HepG2 (cell line): Measurements from ENCODE around the gene PHLDB1. TPM values are rescaled to one million over a fixed set of nuclear protein-coding genes. Genes with fewer than 3 reads are reported as not detected.

Experiments used
- ATAC-seq: fragments of 200-7000 bp; cut with Tn5 transposase; 3 replicates; pipeline ENCODE4 v1.9.1; 2020; ENCODE audit warnings: mild to moderate bottlenecking, moderate library complexity
- BruUV-seq: library from RNA; stranded (reverse); fragments of 400-500 nt; replicated peaks from 2 replicates; lab custom pipeline; 2021; lab: Mats Ljungman, UMichigan
- CTCF ChIA-PET: fragments of 300-600 bp; formaldehyde crosslinking; extraction: SDS; loops from one replicate; lab custom pipeline; 2021; ENCODE audit warnings: low total read pairs, inconsistent platforms, low intra/inter-chr PET ratio; lab: Yijun Ruan, JAX
- POLR2A ChIA-PET: fragments of 350-600 bp; sonication (Branson Sonifier 250); formaldehyde crosslinking; loops from one replicate; lab custom pipeline; 2020; ENCODE audit warnings: antibody characterized with exemption, inconsistent platforms; lab: Yijun Ruan, JAX
- DNase-seq: peaks from one replicate; pipeline ENCODE4 v3.0.0-alpha.2; 2015; ENCODE audit warnings: low spot score
- FAIRE-seq: peaks from 3 replicates; lab custom pipeline; 2011; peaks lifted over from hg19 to GRCh38; lab: Jason Lieb, UNC
- H2AFZ ChIP-seq: one replicate; pipeline ENCODE4 v1.6.1; 2011; ENCODE audit warnings: low read length, inconsistent platforms
- H3K27ac ChIP-seq: fragments of 300-600 bp; 3 replicates; pipeline ENCODE4 v1.8.0; 2011; ENCODE audit warnings: mixed run types, mild to moderate bottlenecking, mixed read lengths, low read length, inconsistent platforms; ENCODE audit not compliant: insufficient read depth; ENCODE audit errors: extremely low read length
- H3K27me3 ChIP-seq, 2 experiments: fragments of 200-600 bp in 1 of 2; 2 replicates in 1 of 2; 3 replicates in 1 of 2; pipeline versions ENCODE4 v1.6.0 to v1.8.0; 2011; ENCODE audit warnings: low read length in 2 of 2, mild to moderate bottlenecking in 2 of 2, moderate library complexity in 2 of 2, inconsistent platforms in 1 of 2; ENCODE audit not compliant: insufficient read depth in 2 of 2, control insufficient read depth in 1 of 2
- H3K36me3 ChIP-seq, 2 experiments: fragments of 200-600 bp in 1 of 2; replicated peaks in 1 of 2; 2 replicates in 1 of 2; 3 replicates in 1 of 2; pipeline versions ENCODE4 v1.5.1 to v1.8.0; 2011; ENCODE audit warnings: low read length in 2 of 2, inconsistent platforms in 1 of 2; ENCODE audit not compliant: insufficient read depth in 2 of 2, control insufficient read depth in 1 of 2
- H3K4me1 ChIP-seq: 2 replicates; pipeline ENCODE4 v1.5.1; 2012; ENCODE audit warnings: low read length, inconsistent platforms; ENCODE audit not compliant: insufficient read depth
- H3K4me2 ChIP-seq: 2 replicates; pipeline ENCODE4 v1.6.0; 2011; ENCODE audit warnings: low read depth, low read length, inconsistent platforms
- H3K4me3 ChIP-seq, 3 experiments: fragments of 200-600 bp in 1 of 3; sonication (generic), shearing (Covaris generic) in 1 of 3; replicated peaks in 1 of 3; 2 replicates each; pipeline ENCODE4 v1.5.1; 2011 to 2016; ENCODE audit warnings: low read length in 3 of 3, inconsistent platforms in 2 of 3, low read depth in 2 of 3, mild to moderate bottlenecking in 2 of 3, control low read depth in 1 of 3, mixed read lengths in 1 of 3; ENCODE audit not compliant: insufficient read depth in 1 of 3
- H3K79me2 ChIP-seq: one replicate; pipeline ENCODE4 v1.6.1; 2011; ENCODE audit warnings: low read length, inconsistent platforms; ENCODE audit not compliant: insufficient read depth
- H3K9ac ChIP-seq: 2 replicates; pipeline ENCODE4 v1.6.0; 2011; ENCODE audit warnings: mild to moderate bottlenecking, low read depth, low read length, inconsistent platforms; ENCODE audit not compliant: insufficient read depth
- H3K9me3 ChIP-seq: 2 replicates; pipeline ENCODE4 v1.5.1; 2012; ENCODE audit warnings: mild to moderate bottlenecking, low read length
- H4K20me1 ChIP-seq: 2 replicates; pipeline ENCODE4 v1.6.0; 2011; ENCODE audit warnings: inconsistent platforms, mild to moderate bottlenecking, low read length, moderate library complexity; ENCODE audit not compliant: insufficient read depth
- CBX5 ChIP-seq: sonication (generic); formaldehyde crosslinking; IDR thresholded peaks from 2 replicates; pipeline ENCODE4 v1.4.0; 2020; ENCODE audit warnings: missing genetic modification reagents, borderline replicate concordance
- CEBPB ChIP-seq: IDR thresholded peaks from 2 replicates; pipeline ENCODE4 v1.6.1; 2011; ENCODE audit warnings: low read depth, low read length, improper control_type of control experiment, borderline replicate concordance
- DMTF1 ChIP-seq: sonication (generic); formaldehyde crosslinking; IDR thresholded peaks from 2 replicates; pipeline ENCODE4 v1.4.0; 2020; ENCODE audit warnings: mild to moderate bottlenecking, missing genetic modification reagents
- GMEB1 ChIP-seq: sonication (generic); formaldehyde crosslinking; IDR thresholded peaks from 2 replicates; pipeline ENCODE4 v1.5.1; 2020; ENCODE audit warnings: missing genetic modification reagents, mild to moderate bottlenecking, borderline replicate concordance
- HOXA3 ChIP-seq: sonication (generic); formaldehyde crosslinking; IDR thresholded peaks from 2 replicates; pipeline ENCODE4 v1.5.0; 2020; ENCODE audit warnings: missing genetic modification reagents
- MTF1 ChIP-seq: sonication (generic); formaldehyde crosslinking; IDR thresholded peaks from 2 replicates; pipeline ENCODE4 v1.5.0; 2020; ENCODE audit warnings: missing genetic modification reagents
- POGZ ChIP-seq: sonication (generic); formaldehyde crosslinking; IDR thresholded peaks from 2 replicates; pipeline ENCODE4 v1.4.0; 2020; ENCODE audit warnings: mild to moderate bottlenecking, missing genetic modification reagents
- RAD21 ChIP-seq: fragments of 450-650 bp; formaldehyde crosslinking; IDR thresholded peaks from 2 replicates; pipeline ENCODE4 v1.5.0; 2020; ENCODE audit warnings: mild to moderate bottlenecking
- RXRB ChIP-seq: IDR thresholded peaks from 2 replicates; pipeline ENCODE4 v1.6.1; 2016; ENCODE audit warnings: borderline replicate concordance, missing genetic modification reagents, missing compliant biosample characterization
- SKI ChIP-seq: fragments of 450-650 bp; IDR thresholded peaks from one replicate; pipeline ENCODE4 v1.6.1; 2018; ENCODE audit warnings: mild to moderate bottlenecking; ENCODE audit not compliant: partially characterized antibody
- SMAD1 ChIP-seq: sonication (generic); formaldehyde crosslinking; IDR thresholded peaks from 2 replicates; pipeline ENCODE4 v1.4.0; 2020; ENCODE audit warnings: missing genetic modification reagents, low read depth, mild to moderate bottlenecking, borderline replicate concordance
- ZBTB7B ChIP-seq: sonication (generic); formaldehyde crosslinking; IDR thresholded peaks from 2 replicates; pipeline ENCODE4 v1.4.0; 2020; ENCODE audit warnings: missing genetic modification reagents
- ZNF121 ChIP-seq: sonication (generic); formaldehyde crosslinking; IDR thresholded peaks from 2 replicates; pipeline ENCODE4 v1.5.0; 2020; ENCODE audit warnings: mild to moderate bottlenecking, missing genetic modification reagents
- ZNF224 ChIP-seq: sonication (generic); formaldehyde crosslinking; IDR thresholded peaks from 2 replicates; pipeline ENCODE4 v1.5.0; 2020; ENCODE audit warnings: mild to moderate bottlenecking, missing genetic modification reagents
- ZNF260 ChIP-seq: sonication (generic); formaldehyde crosslinking; IDR thresholded peaks from 2 replicates; pipeline ENCODE4 v1.4.0; 2020; ENCODE audit warnings: missing genetic modification reagents, low read depth, mild to moderate bottlenecking, borderline replicate concordance
- ZNF615 ChIP-seq: sonication (generic); formaldehyde crosslinking; IDR thresholded peaks from 2 replicates; pipeline ENCODE4 v1.5.0; 2020; ENCODE audit warnings: mild to moderate bottlenecking, missing genetic modification reagents, borderline replicate concordance
- ZNF784 ChIP-seq: sonication (generic); formaldehyde crosslinking; IDR thresholded peaks from 2 replicates; pipeline ENCODE4 v1.5.1; 2020; ENCODE audit warnings: missing genetic modification reagents, mild to moderate bottlenecking, borderline replicate concordance
- WGBS: methylation state at CpG from one replicate; pipeline ENCODE4 v1.1.6; 2017; ENCODE audit warnings: low lambda C conversion rate; 5-methylcytosine and 5-hydroxymethylcytosine counted together
- in situ Hi-C: cut with HindIII; loops from 2 replicates; pipeline ENCODE4 v1.10.0; 2017; ENCODE audit warnings: low pct_unique_long_range_greater_than_20kb; ENCODE audit not compliant: extremely low pct_ligation_motif_present
- intact Hi-C: fragments of 100-400 bp; cut with micrococcal nuclease; formaldehyde crosslinking; loops from one replicate; pipeline ENCODE4 v1.10.0; 2022; ENCODE audit not compliant: unreplicated experiment
- polyA plus RNA-seq, 8 experiments: library from polyadenylated mRNA; depleted of rRNA in 3 of 8; stranded (reverse) in 7 of 8; unstranded in 1 of 8; fragments of >200 nt; fragmentation: Illumina TruSeq in 4 of 8; extraction: Trizol in 4 of 8; gene quantifications; 2 replicates each; pipeline versions ENCODE4 v1.2.1 to v1.2.3, GENCODE V29; 2011 to 2016; ENCODE audit warnings: low read depth in 4 of 8, missing spikeins in 1 of 8, mixed read lengths in 1 of 8; ENCODE audit not compliant: insufficient read depth in 1 of 8
- total RNA-seq, 5 experiments: library from RNA; depleted of rRNA; stranded (reverse); fragments of >200 nt; fragmentation: Illumina TruSeq; extraction: Trizol; gene quantifications; 2 replicates each; pipeline ENCODE4 v1.2.3, GENCODE V29; 2016; ENCODE audit warnings: low read depth in 1 of 5
- TF ChIP-seq, protein P1 (sequence below): IDR thresholded peaks from 2 replicates; pipeline ENCODE4 v1.6.1; 2016; ENCODE audit warnings: mild to moderate bottlenecking

The PHLDB1 gene
- total and polyA plus RNA-seq, 2 of the 13 experiments (the other 11 are each of a cell fraction or from before 2014, with no cell fraction given), result 13.8 to 14.2 TPM

- H3K36me3 ChIP-seq, result peaks cover 0 to 1% of the 10 kb centered on the region in 2 experiments; a peak in 1 of 5 replicates
- no peaks in the 10 kb centered on the region for H3K79me2 ChIP-seq
- ChIA-PET POLR2A (interaction anchor here (1.5 kb wide), 1 partner anchor 10 kb away, joined by 6 read pairs; no protein-coding TSS in a partner anchor), CTCF (interaction anchor here (0.7 to 0.8 kb wide), 2 partner anchors 16 kb away, joined by 3 to 4 read pairs; no protein-coding TSS in a partner anchor)
- FAIRE-seq, result no peak
- no peaks in the 10 kb centered on the region for H4K20me1 ChIP-seq
- H3K4me2 ChIP-seq, result no peak overlapping the region
- no peak overlapping the region for H3K9ac ChIP-seq
- H3K4me1 ChIP-seq, result peaks cover 38% of the 10 kb centered on the region
- H3K4me3 ChIP-seq, result no peak overlapping the region
- H3K27me3 ChIP-seq, result peaks cover 0 to 6% of the 10 kb centered on the region in 2 experiments; a peak in 1 of 5 replicates
- H2AFZ ChIP-seq, result no peak overlapping the region
- ATAC-seq, result peak; percentile 47
- H3K9me3 ChIP-seq, result no peaks in the 10 kb centered on the region
- peak; percentile 34 for DNase-seq
- 34% methylated on average over 13 of the region's 54 CpGs for WGBS
- in situ Hi-C loops, result no loop called here
- no TSS peak for BruUV-seq
- H3K27ac ChIP-seq, result no peak overlapping the region
- intact Hi-C loops, result no loop called here
- TF ChIP-seq ZNF224 (CRISPR knock-in tag), result no peak
- 0 out of 2 replicates have a peak, but pooled peaks have one; percentile 12 for TF ChIP-seq RXRB (CRISPR knock-in tag)
- TF ChIP-seq RAD21 (CRISPR knock-in tag), result peak; percentile 77
- TF ChIP-seq ZNF260 (CRISPR knock-in tag), result no peak
- no peak for TF ChIP-seq MTF1 (CRISPR knock-in tag)
- TF ChIP-seq DMTF1 (CRISPR knock-in tag), result no peak
- TF ChIP-seq ZNF615 (CRISPR knock-in tag), result no peak
- TF ChIP-seq ZNF121 (CRISPR knock-in tag), result peak; percentile 96
- no peak for TF ChIP-seq CBX5 (CRISPR knock-in tag)
- TF ChIP-seq SMAD1 (CRISPR knock-in tag), result no peak
- no peak for TF ChIP-seq SKI
- TF ChIP-seq POGZ (CRISPR knock-in tag), result 0 out of 2 replicates have a peak, but pooled peaks have one; percentile 27
- TF ChIP-seq, protein P1, sequence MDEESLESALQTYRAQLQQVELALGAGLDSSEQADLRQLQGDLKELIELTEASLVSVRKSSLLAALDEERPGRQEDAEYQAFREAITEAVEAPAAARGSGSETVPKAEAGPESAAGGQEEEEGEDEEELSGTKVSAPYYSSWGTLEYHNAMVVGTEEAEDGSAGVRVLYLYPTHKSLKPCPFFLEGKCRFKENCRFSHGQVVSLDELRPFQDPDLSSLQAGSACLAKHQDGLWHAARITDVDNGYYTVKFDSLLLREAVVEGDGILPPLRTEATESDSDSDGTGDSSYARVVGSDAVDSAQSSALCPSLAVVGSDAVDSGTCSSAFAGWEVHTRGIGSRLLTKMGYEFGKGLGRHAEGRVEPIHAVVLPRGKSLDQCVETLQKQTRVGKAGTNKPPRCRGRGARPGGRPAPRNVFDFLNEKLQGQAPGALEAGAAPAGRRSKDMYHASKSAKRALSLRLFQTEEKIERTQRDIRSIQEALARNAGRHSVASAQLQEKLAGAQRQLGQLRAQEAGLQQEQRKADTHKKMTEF, result peak; percentile 40; the same call in 1 of the 2 replicates
- no peak for TF ChIP-seq ZNF784 (CRISPR knock-in tag)
- no peak for TF ChIP-seq GMEB1
- no peak for TF ChIP-seq CEBPB
- TF ChIP-seq ZBTB7B (CRISPR knock-in tag), result no peak
- TF ChIP-seq HOXA3 (CRISPR knock-in tag), result peak; percentile 31; the same call in 1 of the 2 replicates
These were observed 3.5 kb downstream of the PHLDB1 start for GRCh38 chr11:118610773-118611432.
